ENCODE data around the gene WIPI1. TPM values are rescaled to one million over a fixed set of nuclear protein-coding genes. Genes with fewer than 3 reads are reported as not detected.

Gene WIPI1
- total and polyA plus RNA-seq, 2 of the 13 experiments (the other 11 are each of a cell fraction or from before 2014, with no cell fraction given), result 29.4 to 141 TPM

GRCh38 chr17:68377771-68378267, 79.5 kb downstream of the WIPI1 start (continued):
- TF ChIP-seq FOXO4 (CRISPR knock-in tag; conservative IDR thresholded peaks at IDR 0.05), result 0 out of 2 replicates have a peak, but pooled peaks have one; percentile 62
- TF ChIP-seq GLI4 (CRISPR knock-in tag; IDR thresholded peaks at IDR 0.05; ENCODE audit: borderline replicate concordance), result no peak
- 0 out of 2 replicates have a peak, but pooled peaks have one; percentile 3 for TF ChIP-seq DNMT3B (CRISPR knock-in tag; conservative IDR thresholded peaks at IDR 0.05)
- TF ChIP-seq CEBPG (CRISPR knock-in tag; IDR thresholded peaks at IDR 0.05), result peak; percentile 79
- no peak for TF ChIP-seq ZNF263 (CRISPR knock-in tag; IDR thresholded peaks at IDR 0.05)
- TF ChIP-seq, protein P1, sequence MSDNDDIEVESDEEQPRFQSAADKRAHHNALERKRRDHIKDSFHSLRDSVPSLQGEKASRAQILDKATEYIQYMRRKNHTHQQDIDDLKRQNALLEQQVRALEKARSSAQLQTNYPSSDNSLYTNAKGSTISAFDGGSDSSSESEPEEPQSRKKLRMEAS (IDR thresholded peaks at IDR 0.05), result no peak
- TF ChIP-seq, protein P2, sequence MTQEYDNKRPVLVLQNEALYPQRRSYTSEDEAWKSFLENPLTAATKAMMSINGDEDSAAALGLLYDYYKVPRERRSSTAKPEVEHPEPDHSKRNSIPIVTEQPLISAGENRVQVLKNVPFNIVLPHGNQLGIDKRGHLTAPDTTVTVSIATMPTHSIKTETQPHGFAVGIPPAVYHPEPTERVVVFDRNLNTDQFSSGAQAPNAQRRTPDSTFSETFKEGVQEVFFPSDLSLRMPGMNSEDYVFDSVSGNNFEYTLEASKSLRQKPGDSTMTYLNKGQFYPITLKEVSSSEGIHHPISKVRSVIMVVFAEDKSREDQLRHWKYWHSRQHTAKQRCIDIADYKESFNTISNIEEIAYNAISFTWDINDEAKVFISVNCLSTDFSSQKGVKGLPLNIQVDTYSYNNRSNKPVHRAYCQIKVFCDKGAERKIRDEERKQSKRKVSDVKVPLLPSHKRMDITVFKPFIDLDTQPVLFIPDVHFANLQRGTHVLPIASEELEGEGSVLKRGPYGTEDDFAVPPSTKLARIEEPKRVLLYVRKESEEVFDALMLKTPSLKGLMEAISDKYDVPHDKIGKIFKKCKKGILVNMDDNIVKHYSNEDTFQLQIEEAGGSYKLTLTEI (CRISPR knock-in tag; conservative IDR thresholded peaks at IDR 0.05), result no peak
- TF ChIP-seq ZNF44 (CRISPR knock-in tag; IDR thresholded peaks at IDR 0.05), result peak; percentile 51; the same call in 1 of the 2 replicates
- TF ChIP-seq PPARG (CRISPR knock-in tag; conservative IDR thresholded peaks at IDR 0.05), result peak; percentile 69; the same call in 1 of the 2 replicates
- peak; percentile 25; the same call in 1 of the 2 replicates for TF ChIP-seq GFI1 (CRISPR knock-in tag; IDR thresholded peaks at IDR 0.05; ENCODE audit: borderline replicate concordance)
- TF ChIP-seq FIP1L1 (IDR thresholded peaks at IDR 0.05; ENCODE audit: borderline replicate concordance, insufficient read depth, low read depth, low read length), result peak; percentile 67; the same call in 1 of the 2 replicates
- TF ChIP-seq, protein P3, sequence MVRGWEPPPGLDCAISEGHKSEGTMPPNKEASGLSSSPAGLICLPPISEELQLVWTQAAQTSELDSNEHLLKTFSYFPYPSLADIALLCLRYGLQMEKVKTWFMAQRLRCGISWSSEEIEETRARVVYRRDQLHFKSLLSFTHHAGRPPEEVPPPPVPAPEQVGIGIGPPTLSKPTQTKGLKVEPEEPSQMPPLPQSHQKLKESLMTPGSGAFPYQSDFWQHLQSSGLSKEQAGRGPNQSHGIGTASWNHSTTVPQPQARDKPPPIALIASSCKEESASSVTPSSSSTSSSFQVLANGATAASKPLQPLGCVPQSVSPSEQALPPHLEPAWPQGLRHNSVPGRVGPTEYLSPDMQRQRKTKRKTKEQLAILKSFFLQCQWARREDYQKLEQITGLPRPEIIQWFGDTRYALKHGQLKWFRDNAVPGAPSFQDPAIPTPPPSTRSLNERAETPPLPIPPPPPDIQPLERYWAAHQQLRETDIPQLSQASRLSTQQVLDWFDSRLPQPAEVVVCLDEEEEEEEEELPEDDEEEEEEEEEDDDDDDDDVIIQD (CRISPR knock-in tag; IDR thresholded peaks at IDR 0.05; ENCODE audit: low read depth), result 0 out of 2 replicates have a peak, but pooled peaks have one; percentile 21
- TF ChIP-seq SOX5 (CRISPR knock-in tag; IDR thresholded peaks at IDR 0.05; ENCODE audit: borderline replicate concordance), result peak; percentile 21; the same call in 1 of the 2 replicates
- 0 out of 2 replicates have a peak, but pooled peaks have one; percentile 88 for TF ChIP-seq ZNF879 (CRISPR knock-in tag; IDR thresholded peaks at IDR 0.05)
- TF ChIP-seq REPIN1 (CRISPR knock-in tag; IDR thresholded peaks at IDR 0.05; ENCODE audit: borderline replicate concordance, low read depth), result 0 out of 2 replicates have a peak, but pooled peaks have one; percentile 75
- TF ChIP-seq ZXDC (CRISPR knock-in tag; IDR thresholded peaks at IDR 0.05), result no peak
- TF ChIP-seq ZNF674 (CRISPR knock-in tag; IDR thresholded peaks at IDR 0.05; ENCODE audit: low read depth), result no peak
- TF ChIP-seq ZFY (CRISPR knock-in tag; IDR thresholded peaks at IDR 0.05), result peak; percentile 29; the same call in 1 of the 2 replicates
- TF ChIP-seq ZNF546 (CRISPR knock-in tag; conservative IDR thresholded peaks at IDR 0.05), result peak; percentile 10; the same call in 1 of the 2 replicates
- peak; percentile 70; the same call in 1 of the 2 replicates for TF ChIP-seq SIX4 (CRISPR knock-in tag; IDR thresholded peaks at IDR 0.05)
- no peak for TF ChIP-seq ZNF224 (CRISPR knock-in tag; IDR thresholded peaks at IDR 0.05)
- TF ChIP-seq, protein P4, sequence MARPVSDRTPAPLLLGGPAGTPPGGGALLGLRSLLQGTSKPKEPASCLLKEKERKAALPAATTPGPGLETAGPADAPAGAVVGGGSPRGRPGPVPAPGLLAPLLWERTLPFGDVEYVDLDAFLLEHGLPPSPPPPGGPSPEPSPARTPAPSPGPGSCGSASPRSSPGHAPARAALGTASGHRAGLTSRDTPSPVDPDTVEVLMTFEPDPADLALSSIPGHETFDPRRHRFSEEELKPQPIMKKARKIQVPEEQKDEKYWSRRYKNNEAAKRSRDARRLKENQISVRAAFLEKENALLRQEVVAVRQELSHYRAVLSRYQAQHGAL (CRISPR knock-in tag; IDR thresholded peaks at IDR 0.05; ENCODE audit: not compliant biosample characterization), result peak; percentile 3

Data from HepG2 (cell line).